SK-N-SH treated with all-trans-retinoic acid at 6 μM for 48 hours (cell line): ENCODE results near the gene TTC23L.

Experiments used
- ATAC-seq: fragments of 200-7000 bp; cut with Tn5 transposase; 3 replicates; pipeline ENCODE4 v1.9.1; 2020; ENCODE audit warnings: mild to moderate bottlenecking, moderate library complexity
- ARNTL ChIP-seq: fragments of 450-650 bp; formaldehyde crosslinking; IDR thresholded peaks from 2 replicates; pipeline ENCODE4 v1.5.0; 2020; ENCODE audit warnings: low read depth, mild to moderate bottlenecking, moderate library complexity, borderline replicate concordance
- BACH2 ChIP-seq: fragments of 250-450 bp; sonication (Bioruptor Pico); IDR thresholded peaks from 2 replicates; pipeline ENCODE4 v1.9.0; 2021; ENCODE audit warnings: mild to moderate bottlenecking, borderline replicate concordance
- ESRRG ChIP-seq: fragments of 250-450 bp; sonication (Bioruptor Pico); IDR thresholded peaks from 2 replicates; pipeline ENCODE4 v1.6.1; 2021; ENCODE audit warnings: mild to moderate bottlenecking
- ISL1 ChIP-seq: fragments of 250-450 bp; sonication (Bioruptor Pico); IDR thresholded peaks from 2 replicates; pipeline ENCODE4 v2.1.2; 2022; ENCODE audit warnings: mild to moderate bottlenecking, moderate library complexity
- OSR1 ChIP-seq: fragments of 250-450 bp; sonication (Bioruptor Pico); IDR thresholded peaks from 2 replicates; pipeline ENCODE4 v1.8.0; 2022; ENCODE audit warnings: moderate library complexity, mild to moderate bottlenecking, inconsistent platforms
- PPARA ChIP-seq: fragments of 250-450 bp; sonication (Bioruptor Pico); IDR thresholded peaks from 2 replicates; pipeline ENCODE4 v1.5.0; 2020; ENCODE audit warnings: mild to moderate bottlenecking, borderline replicate concordance
- RARB ChIP-seq: fragments of 250-450 bp; sonication (Bioruptor Pico); IDR thresholded peaks from 2 replicates; pipeline ENCODE4 v1.8.0; 2021; ENCODE audit warnings: mild to moderate bottlenecking, moderate library complexity
- SNAI2 ChIP-seq: fragments of 250-450 bp; sonication (Bioruptor Pico); IDR thresholded peaks from 2 replicates; pipeline ENCODE4 v1.5.0; 2020; ENCODE audit warnings: mild to moderate bottlenecking, moderate library complexity
- TCF4 ChIP-seq: fragments of 250-450 bp; sonication (Bioruptor Pico); IDR thresholded peaks from 2 replicates; pipeline ENCODE4 v1.8.0; 2021; ENCODE audit warnings: mild to moderate bottlenecking, moderate library complexity, borderline replicate concordance
- TOX ChIP-seq: fragments of 250-450 bp; sonication (Bioruptor Pico); IDR thresholded peaks from 2 replicates; pipeline ENCODE4 v1.8.0; 2021; ENCODE audit warnings: mild to moderate bottlenecking, moderate library complexity, borderline replicate concordance
- ZC3H10 ChIP-seq: fragments of 250-450 bp; sonication (Bioruptor Pico); IDR thresholded peaks from 2 replicates; pipeline ENCODE4 v1.5.1; 2021; ENCODE audit warnings: mild to moderate bottlenecking, moderate library complexity
- ZFP3 ChIP-seq: fragments of 250-450 bp; sonication (Bioruptor Pico); IDR thresholded peaks from 2 replicates; pipeline ENCODE4 v1.5.0; 2020; ENCODE audit warnings: mild to moderate bottlenecking, moderate library complexity
- ZFP30 ChIP-seq: fragments of 450-650 bp; formaldehyde crosslinking; IDR thresholded peaks from 2 replicates; pipeline ENCODE4 v1.5.0; 2022; ENCODE audit warnings: mild to moderate bottlenecking, moderate library complexity
- ZNF565 ChIP-seq: fragments of 450-650 bp; formaldehyde crosslinking; conservative IDR thresholded peaks from 2 replicates; pipeline ENCODE4 v1.5.0; 2020; ENCODE audit warnings: low read depth, mild to moderate bottlenecking, moderate library complexity
- ZNF70 ChIP-seq: fragments of 450-650 bp; formaldehyde crosslinking; IDR thresholded peaks from 2 replicates; pipeline ENCODE4 v1.5.0; 2020; ENCODE audit warnings: mild to moderate bottlenecking, moderate library complexity
- ZNF8 ChIP-seq: fragments of 450-650 bp; formaldehyde crosslinking; IDR thresholded peaks from 2 replicates; pipeline ENCODE4 v1.5.0; 2020; ENCODE audit warnings: mild to moderate bottlenecking, moderate library complexity
- TF ChIP-seq, protein P1 (sequence below): fragments of 250-450 bp; sonication (Bioruptor Pico); IDR thresholded peaks from 2 replicates; pipeline ENCODE4 v1.8.0; 2021; ENCODE audit warnings: low read depth, mild to moderate bottlenecking, moderate library complexity, borderline replicate concordance
- TF ChIP-seq, protein P2 (sequence below): fragments of 250-450 bp; sonication (Bioruptor Pico); IDR thresholded peaks from 2 replicates; pipeline ENCODE4 v1.5.0; 2020; ENCODE audit warnings: mild to moderate bottlenecking, moderate library complexity
- TF ChIP-seq, protein P3 (sequence below): fragments of 250-450 bp; sonication (Bioruptor Pico); IDR thresholded peaks from 2 replicates; pipeline ENCODE4 v1.5.1; 2021; ENCODE audit warnings: mild to moderate bottlenecking, moderate library complexity

The TTC23L gene

DNA sequence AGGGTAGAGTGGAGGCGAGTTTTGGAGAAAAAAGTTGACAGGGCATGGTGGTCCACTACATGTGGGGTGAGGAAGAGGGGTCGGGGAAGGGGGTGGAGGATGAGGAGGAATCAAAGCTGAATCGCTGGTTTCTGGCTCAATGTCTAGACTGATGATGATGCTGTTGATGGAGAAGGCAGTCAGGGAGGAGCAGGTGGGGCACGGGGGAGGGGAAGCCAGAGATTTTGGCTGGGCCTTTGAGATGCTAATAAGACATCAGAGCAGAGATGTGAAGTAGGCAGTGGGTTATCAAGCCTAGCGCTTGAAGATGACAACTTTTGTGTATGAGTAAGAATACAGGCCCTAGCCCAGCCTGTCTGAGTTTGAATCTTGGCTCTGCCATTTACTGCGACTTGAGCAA is 32.4 kb upstream of the TTC23L start:
- no peak for TF ChIP-seq BACH2 (CRISPR knock-in tag)
- no peak for ATAC-seq

DNA sequence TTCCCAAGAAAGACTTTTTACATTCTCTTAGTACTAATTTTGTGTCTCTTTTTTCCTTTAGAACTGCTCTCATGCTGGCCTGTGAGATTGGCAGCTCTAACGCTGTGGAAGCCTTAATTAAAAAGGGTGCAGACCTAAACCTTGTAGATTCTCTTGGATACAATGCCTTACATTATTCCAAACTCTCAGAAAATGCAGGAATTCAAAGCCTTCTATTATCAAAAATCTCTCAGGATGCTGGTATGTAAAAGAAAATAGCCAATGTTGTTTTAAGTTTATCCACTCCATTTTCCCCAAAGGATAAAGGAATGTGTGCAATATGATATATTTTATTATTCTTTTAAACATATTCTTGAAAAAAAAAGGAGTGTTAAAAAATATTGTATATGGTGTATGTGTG is 27.3 kb upstream of the TTC23L start:
- TF ChIP-seq ZC3H10 (CRISPR knock-in tag) (no peak), ZNF70 (CRISPR knock-in tag) (no peak), RARB (CRISPR knock-in tag) (no peak)
- ATAC-seq = no peak

DNA sequence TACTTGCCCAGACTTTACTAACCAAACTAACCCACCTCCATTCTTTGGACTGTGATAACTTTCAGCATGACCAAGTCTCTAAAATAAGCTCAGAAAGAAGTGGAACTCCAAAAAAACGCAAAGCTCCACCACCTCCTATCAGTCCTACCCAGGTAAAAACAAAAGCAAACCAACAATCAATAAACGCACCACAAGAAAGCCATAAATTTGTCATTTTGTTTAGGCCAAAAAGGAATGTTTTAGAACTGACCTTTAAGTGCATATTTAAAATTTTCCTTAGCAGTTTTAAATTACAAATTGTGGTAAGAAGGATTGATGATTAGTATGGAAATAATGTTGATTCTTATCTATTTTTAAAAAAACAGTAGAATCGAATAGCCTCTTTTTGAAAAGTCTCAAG is 25.5 kb upstream of the TTC23L start:
- TF ChIP-seq ZNF70 (CRISPR knock-in tag) (no peak), ZC3H10 (CRISPR knock-in tag) (no peak), ZFP3 (CRISPR knock-in tag) (no peak), RARB (CRISPR knock-in tag) (no peak), ISL1 (CRISPR knock-in tag) (no peak), PPARA (CRISPR knock-in tag) (no peak), ZNF565 (no peak), TOX (CRISPR knock-in tag) (no peak)
- ATAC-seq = no peak

DNA sequence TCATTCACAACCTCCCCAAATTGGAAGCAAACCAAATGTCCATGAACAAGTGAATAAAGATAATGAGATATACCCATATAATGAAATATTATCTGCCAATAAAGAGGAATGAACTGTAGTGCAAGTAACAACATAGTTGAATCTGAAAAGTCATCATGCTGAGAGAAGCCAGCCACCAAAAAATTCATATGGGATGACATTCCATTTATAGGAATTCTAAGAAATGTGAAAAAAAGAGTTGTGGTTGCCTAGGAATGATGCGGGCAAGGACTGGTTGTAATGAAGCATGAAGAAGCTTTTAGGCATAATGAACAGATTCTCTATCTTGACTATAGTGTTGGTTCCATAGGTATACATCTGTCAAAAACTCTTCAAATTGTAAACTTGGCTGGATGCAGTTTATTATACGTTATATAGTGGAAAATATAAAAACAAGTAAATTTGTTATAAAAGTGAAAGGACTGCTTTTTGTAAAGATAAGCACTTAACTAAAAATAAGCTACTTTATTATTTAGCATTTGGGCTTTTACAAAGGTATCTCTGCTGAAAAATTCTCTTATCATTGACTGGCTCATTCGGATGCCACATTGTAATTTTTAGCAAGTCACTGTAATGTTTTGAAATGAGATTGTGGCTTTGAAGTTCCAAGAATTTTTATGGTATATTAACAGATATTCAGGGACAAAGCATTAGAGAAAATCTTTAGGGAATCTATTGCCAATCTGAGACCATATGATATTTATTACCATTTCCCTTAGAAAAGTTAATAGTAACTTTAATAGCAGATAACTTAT is 21.2 kb upstream of the TTC23L start:
- ATAC-seq = peak; percentile 40; the same call in 2 of the 3 replicates
- TF ChIP-seq TCF4 (CRISPR knock-in tag) (no peak), BACH2 (CRISPR knock-in tag) (no peak), ZFP3 (CRISPR knock-in tag) (no peak), PPARA (CRISPR knock-in tag) (no peak)
- TF ChIP-seq, all 23 proteins: peak for 0

DNA sequence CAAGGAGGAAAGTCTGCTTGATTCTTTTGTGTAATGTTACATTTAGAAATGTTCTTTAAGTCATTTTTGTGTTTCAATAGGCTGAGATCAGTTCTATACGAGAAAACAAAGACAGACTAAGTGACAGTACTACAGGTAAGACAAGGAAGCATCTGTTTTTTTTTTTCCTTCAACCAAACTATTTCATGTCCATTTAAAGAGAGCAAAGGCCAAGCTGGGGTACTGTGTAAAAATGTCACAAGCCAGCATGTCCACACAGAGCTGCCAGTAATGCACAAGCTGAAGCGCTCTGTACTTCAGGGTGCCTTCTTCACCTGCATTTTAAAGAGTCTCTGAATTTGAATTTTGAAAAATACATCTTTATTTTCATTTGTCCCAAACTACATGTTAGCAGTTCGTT is 20.2 kb upstream of the TTC23L start:
- no peak for ATAC-seq
- TF ChIP-seq ZNF565 (no peak), ISL1 (CRISPR knock-in tag) (no peak), ZFP30 (CRISPR knock-in tag) (no peak), ARNTL (CRISPR knock-in tag) (no peak), ZFP3 (CRISPR knock-in tag) (no peak), TOX (CRISPR knock-in tag) (no peak), SNAI2 (CRISPR knock-in tag) (no peak), PPARA (CRISPR knock-in tag) (no peak), BACH2 (CRISPR knock-in tag) (no peak), ZC3H10 (CRISPR knock-in tag) (no peak), OSR1 (CRISPR knock-in tag) (no peak), TCF4 (CRISPR knock-in tag) (no peak), ZNF8 (CRISPR knock-in tag) (no peak), ESRRG (CRISPR knock-in tag) (no peak), RARB (CRISPR knock-in tag) (no peak)
- TF ChIP-seq, protein P1, sequence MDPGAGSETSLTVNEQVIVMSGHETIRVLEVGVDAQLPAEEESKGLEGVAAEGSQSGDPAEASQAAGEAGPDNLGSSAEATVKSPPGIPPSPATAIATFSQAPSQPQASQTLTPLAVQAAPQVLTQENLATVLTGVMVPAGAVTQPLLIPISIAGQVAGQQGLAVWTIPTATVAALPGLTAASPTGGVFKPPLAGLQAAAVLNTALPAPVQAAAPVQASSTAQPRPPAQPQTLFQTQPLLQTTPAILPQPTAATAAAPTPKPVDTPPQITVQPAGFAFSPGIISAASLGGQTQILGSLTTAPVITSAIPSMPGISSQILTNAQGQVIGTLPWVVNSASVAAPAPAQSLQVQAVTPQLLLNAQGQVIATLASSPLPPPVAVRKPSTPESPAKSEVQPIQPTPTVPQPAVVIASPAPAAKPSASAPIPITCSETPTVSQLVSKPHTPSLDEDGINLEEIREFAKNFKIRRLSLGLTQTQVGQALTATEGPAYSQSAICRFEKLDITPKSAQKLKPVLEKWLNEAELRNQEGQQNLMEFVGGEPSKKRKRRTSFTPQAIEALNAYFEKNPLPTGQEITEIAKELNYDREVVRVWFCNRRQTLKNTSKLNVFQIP (CRISPR knock-in tag) = no peak
- TF ChIP-seq, protein P2, sequence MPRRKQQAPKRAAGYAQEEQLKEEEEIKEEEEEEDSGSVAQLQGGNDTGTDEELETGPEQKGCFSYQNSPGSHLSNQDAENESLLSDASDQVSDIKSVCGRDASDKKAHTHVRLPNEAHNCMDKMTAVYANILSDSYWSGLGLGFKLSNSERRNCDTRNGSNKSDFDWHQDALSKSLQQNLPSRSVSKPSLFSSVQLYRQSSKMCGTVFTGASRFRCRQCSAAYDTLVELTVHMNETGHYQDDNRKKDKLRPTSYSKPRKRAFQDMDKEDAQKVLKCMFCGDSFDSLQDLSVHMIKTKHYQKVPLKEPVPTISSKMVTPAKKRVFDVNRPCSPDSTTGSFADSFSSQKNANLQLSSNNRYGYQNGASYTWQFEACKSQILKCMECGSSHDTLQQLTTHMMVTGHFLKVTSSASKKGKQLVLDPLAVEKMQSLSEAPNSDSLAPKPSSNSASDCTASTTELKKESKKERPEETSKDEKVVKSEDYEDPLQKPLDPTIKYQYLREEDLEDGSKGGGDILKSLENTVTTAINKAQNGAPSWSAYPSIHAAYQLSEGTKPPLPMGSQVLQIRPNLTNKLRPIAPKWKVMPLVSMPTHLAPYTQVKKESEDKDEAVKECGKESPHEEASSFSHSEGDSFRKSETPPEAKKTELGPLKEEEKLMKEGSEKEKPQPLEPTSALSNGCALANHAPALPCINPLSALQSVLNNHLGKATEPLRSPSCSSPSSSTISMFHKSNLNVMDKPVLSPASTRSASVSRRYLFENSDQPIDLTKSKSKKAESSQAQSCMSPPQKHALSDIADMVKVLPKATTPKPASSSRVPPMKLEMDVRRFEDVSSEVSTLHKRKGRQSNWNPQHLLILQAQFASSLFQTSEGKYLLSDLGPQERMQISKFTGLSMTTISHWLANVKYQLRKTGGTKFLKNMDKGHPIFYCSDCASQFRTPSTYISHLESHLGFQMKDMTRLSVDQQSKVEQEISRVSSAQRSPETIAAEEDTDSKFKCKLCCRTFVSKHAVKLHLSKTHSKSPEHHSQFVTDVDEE (CRISPR knock-in tag) = no peak
- TF ChIP-seq, protein P3, sequence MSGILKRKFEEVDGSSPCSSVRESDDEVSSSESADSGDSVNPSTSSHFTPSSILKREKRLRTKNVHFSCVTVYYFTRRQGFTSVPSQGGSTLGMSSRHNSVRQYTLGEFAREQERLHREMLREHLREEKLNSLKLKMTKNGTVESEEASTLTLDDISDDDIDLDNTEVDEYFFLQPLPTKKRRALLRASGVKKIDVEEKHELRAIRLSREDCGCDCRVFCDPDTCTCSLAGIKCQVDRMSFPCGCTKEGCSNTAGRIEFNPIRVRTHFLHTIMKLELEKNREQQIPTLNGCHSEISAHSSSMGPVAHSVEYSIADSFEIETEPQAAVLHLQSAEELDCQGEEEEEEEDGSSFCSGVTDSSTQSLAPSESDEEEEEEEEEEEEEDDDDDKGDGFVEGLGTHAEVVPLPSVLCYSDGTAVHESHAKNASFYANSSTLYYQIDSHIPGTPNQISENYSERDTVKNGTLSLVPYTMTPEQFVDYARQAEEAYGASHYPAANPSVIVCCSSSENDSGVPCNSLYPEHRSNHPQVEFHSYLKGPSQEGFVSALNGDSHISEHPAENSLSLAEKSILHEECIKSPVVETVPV (CRISPR knock-in tag) = no peak
